SK-N-SH (cell line): ENCODE measurements around the gene KLF16. TPM values are rescaled to one million over a fixed set of nuclear protein-coding genes. Genes with fewer than 3 reads are reported as not detected.

Experiments
- CTCF ChIA-PET: fragments of 300-600, 350-600 bp; formaldehyde crosslinking; extraction: SDS; loops from one replicate; lab custom pipeline; 2021; lab: Yijun Ruan, JAX
- POLR2A ChIA-PET: fragments of 350-600 bp; sonication (Branson Sonifier 250); formaldehyde crosslinking; extraction: SDS; loops from one replicate; lab custom pipeline; 2020; ENCODE audit warnings: antibody characterized with exemption, inconsistent platforms; lab: Yijun Ruan, JAX
- DNase-seq: peaks from one replicate; pipeline ENCODE4 v3.0.0; 2012
- H2AFZ ChIP-seq: fragments of 200-600 bp; sonication (generic); 2 replicates; pipeline ENCODE4 v1.8.1; 2016; ENCODE audit warnings: antibody characterized with exemption, mild to moderate bottlenecking, low read depth
- H3F3A ChIP-seq: fragments of 200-600 bp; sonication (generic); replicated peaks from 2 replicates; pipeline ENCODE3; 2016; ENCODE audit warnings: antibody characterized with exemption, mild to moderate bottlenecking; ENCODE audit not compliant: insufficient read depth
- H3K27ac ChIP-seq, 2 experiments: fragments of 200-500 bp in 1 of 2; fragments of 200-600 bp in 1 of 2; sonication (Bioruptor generic) in 1 of 2; sonication (generic), shearing (Covaris generic) in 1 of 2; 2 replicates each; pipeline versions ENCODE4 v1.5.1 to v1.6.1; 2014 to 2016; ENCODE audit warnings: low read depth in 2 of 2, inconsistent platforms in 1 of 2, low read length in 1 of 2, mild to moderate bottlenecking in 1 of 2, mixed read lengths in 1 of 2
- H3K27me3 ChIP-seq: fragments of 200-600 bp; sonication (generic), shearing (Covaris generic); 2 replicates; pipeline ENCODE4 v1.6.1; 2016; ENCODE audit warnings: mixed run types; ENCODE audit not compliant: insufficient read depth
- H3K36me3 ChIP-seq, 2 experiments: fragments of 200-500 bp in 1 of 2; fragments of 200-600 bp in 1 of 2; sonication (Bioruptor generic) in 1 of 2; sonication (generic) in 1 of 2; replicated peaks in 1 of 2; 2 replicates each; pipeline versions ENCODE3 to v1.5.1; 2014 to 2016; ENCODE audit warnings: low read length in 1 of 2, mild to moderate bottlenecking in 1 of 2; ENCODE audit not compliant: insufficient read depth in 2 of 2, control insufficient read depth in 1 of 2
- H3K4me1 ChIP-seq, 2 experiments: fragments of 200-500 bp in 1 of 2; fragments of 200-600 bp in 1 of 2; sonication (Bioruptor generic) in 1 of 2; sonication (generic), shearing (Covaris generic) in 1 of 2; 2 replicates each; pipeline versions ENCODE4 v1.5.1 to v1.6.1; 2014 to 2016; ENCODE audit warnings: low read depth in 1 of 2, low read length in 1 of 2, mixed run types in 1 of 2; ENCODE audit not compliant: insufficient read depth in 2 of 2, control insufficient read depth in 1 of 2
- H3K4me2 ChIP-seq: fragments of 200-600 bp; sonication (generic), shearing (Covaris generic); 2 replicates; pipeline ENCODE4 v1.6.1; 2017; ENCODE audit warnings: mixed run types
- H3K4me3 ChIP-seq, 2 experiments: fragments of 200-500 bp in 1 of 2; fragments of 200-600 bp in 1 of 2; sonication (Bioruptor generic) in 1 of 2; sonication (generic), shearing (Covaris generic) in 1 of 2; 2 replicates each; pipeline versions ENCODE4 v1.5.1 to v1.8.1; 2014 to 2016; ENCODE audit warnings: low read depth in 2 of 2, inconsistent platforms in 1 of 2, low read length in 1 of 2, mild to moderate bottlenecking in 1 of 2, mixed read lengths in 1 of 2, moderate library complexity in 1 of 2
- H3K79me2 ChIP-seq: fragments of 200-600 bp; sonication (generic); 2 replicates; pipeline ENCODE4 v1.8.1; 2017; ENCODE audit warnings: mild to moderate bottlenecking; ENCODE audit not compliant: insufficient read depth
- H3K9ac ChIP-seq: fragments of 200-600 bp; sonication (generic); 2 replicates; pipeline ENCODE4 v1.6.1; 2017; ENCODE audit warnings: mixed run types
- H3K9me2 ChIP-seq: fragments of 200-600 bp; sonication (generic); 2 replicates; pipeline ENCODE4 v1.6.1; 2017; ENCODE audit warnings: mixed run types
- H3K9me3 ChIP-seq: fragments of 200-600 bp; sonication (generic); 2 replicates; pipeline ENCODE4 v1.6.1; 2017; ENCODE audit warnings: mixed run types, mild to moderate bottlenecking, moderate library complexity
- H4K20me1 ChIP-seq: fragments of 200-600 bp; sonication (generic); 2 replicates; pipeline ENCODE4 v1.6.1; 2017; ENCODE audit warnings: mild to moderate bottlenecking, mixed run types; ENCODE audit not compliant: insufficient read depth
- CHD2 ChIP-seq: fragments of 150-350 bp; IDR thresholded peaks from 2 replicates; pipeline ENCODE4 v1.6.1; 2018; ENCODE audit warnings: low read length; ENCODE audit not compliant: partially characterized antibody
- CTCF ChIP-seq: fragments of 200-600 bp; sonication (generic); IDR thresholded peaks from 2 replicates; pipeline ENCODE4 v1.6.1; 2017; ENCODE audit warnings: antibody characterized with exemption, mild to moderate bottlenecking, moderate library complexity
- EZH2phosphoT487 ChIP-seq: fragments of 200-600 bp; sonication (generic); IDR thresholded peaks from 2 replicates; pipeline ENCODE4 v1.6.1; 2017; ENCODE audit warnings: low read depth, mixed run types, mild to moderate bottlenecking, antibody characterized with exemption, moderate library complexity, borderline replicate concordance
- FOXM1 ChIP-seq: IDR thresholded peaks from 2 replicates; pipeline ENCODE4 v1.4.0; 2012; ENCODE audit warnings: low read depth, mild to moderate bottlenecking
- GATA2 ChIP-seq: sonication (generic); formaldehyde crosslinking; IDR thresholded peaks from 2 replicates; pipeline ENCODE4 v1.5.0; 2020; ENCODE audit warnings: mild to moderate bottlenecking, missing genetic modification reagents
- MEF2A ChIP-seq: IDR thresholded peaks from 2 replicates; pipeline ENCODE4 v1.4.0; 2012; ENCODE audit warnings: low read depth, borderline replicate concordance
- MXI1 ChIP-seq: IDR thresholded peaks from 2 replicates; pipeline ENCODE4 v1.6.1; 2012; ENCODE audit warnings: mild to moderate bottlenecking, low read depth, low read length, improper control_type of control experiment
- RAD21 ChIP-seq: IDR thresholded peaks from 2 replicates; pipeline ENCODE4 v1.6.1; 2012; ENCODE audit warnings: mild to moderate bottlenecking, low read length
- SIN3A ChIP-seq: IDR thresholded peaks from 2 replicates; pipeline ENCODE4 v1.6.1; 2012; ENCODE audit warnings: low read depth, mild to moderate bottlenecking, low read length, moderate library complexity, borderline replicate concordance
- TAF1 ChIP-seq: IDR thresholded peaks from 2 replicates; pipeline ENCODE4 v1.6.1; 2012; ENCODE audit warnings: low read depth, mild to moderate bottlenecking, low read length, moderate library complexity, borderline replicate concordance
- USF2 ChIP-seq: fragments of 150-350 bp; IDR thresholded peaks from 2 replicates; pipeline ENCODE4 v1.6.1; 2017; ENCODE audit warnings: antibody characterized with exemption, low read length, low read depth, borderline replicate concordance
- YY1 ChIP-seq: IDR thresholded peaks from 2 replicates; pipeline ENCODE4 v1.4.0; 2012; ENCODE audit warnings: low read depth, mild to moderate bottlenecking
- ZBTB33 ChIP-seq: IDR thresholded peaks from 2 replicates; pipeline ENCODE4 v1.4.0; 2012; ENCODE audit warnings: low read depth, borderline replicate concordance
- WGBS: methylation state at CpG from one replicate; pipeline ENCODE4 v1.1.6; 2017; ENCODE audit warnings: low lambda C conversion rate; 5-methylcytosine and 5-hydroxymethylcytosine counted together
- polyA plus RNA-seq, 3 experiments: library from polyadenylated mRNA; depleted of rRNA; stranded (reverse); fragments of >200 nt; gene quantifications; 2 replicates each; pipeline ENCODE4 v1.2.3, GENCODE V29; 2012
- TF ChIP-seq, protein P1 (sequence below): IDR thresholded peaks from 2 replicates; pipeline ENCODE4; 2012
- TF ChIP-seq, protein P2 (sequence below): IDR thresholded peaks from 2 replicates; pipeline ENCODE4 v1.6.1; 2012; ENCODE audit warnings: mild to moderate bottlenecking, low read depth, low read length, moderate library complexity
- TF ChIP-seq, protein P3 (sequence below): IDR thresholded peaks from 2 replicates; pipeline ENCODE4 v1.4.0; 2012; ENCODE audit warnings: low read depth, borderline replicate concordance

Gene KLF16
- polyA plus RNA-seq, 1 of the 3 experiments (the other 2 are of a cell fraction), result 16.1 TPM

GRCh38 chr19:1883784-1884183 lies 20.4 kb upstream of the KLF16 start:
- 73% methylated on average over 7 of the region's 8 CpGs for WGBS
- Histone ChIP-seq H3K4me2 (peak overlapping the region; percentile 100), H3K27ac (no peak overlapping the region; a peak in 1 of 4 replicates), H3F3A (no peaks in the 10 kb centered on the region), H3K36me3 (peaks cover 0 to 7% of the 10 kb centered on the region in 2 experiments), H3K9ac (peak overlapping the region; percentile 84; the same call in 1 of the 2 replicates), H4K20me1 (peaks cover 40% of the 10 kb centered on the region), H3K79me2 (peaks cover 46% of the 10 kb centered on the region), H3K4me3 (peak overlapping the region; percentile 86 to 93), H2AFZ (no peak overlapping the region), H3K9me3 (no peaks in the 10 kb centered on the region), H3K9me2 (no peaks in the 10 kb centered on the region), H3K27me3 (no peaks in the 10 kb centered on the region), H3K4me1 (peaks cover 6 to 23% of the 10 kb centered on the region in 2 experiments; a peak in 1 of 4 replicates)
- POLR2A ChIA-PET, result interaction anchor here (1.2 to 1.9 kb wide), 2 partner anchors 8 to 12 kb away, joined by 3 to 7 read pairs; no protein-coding TSS in a partner anchor
- TF ChIP-seq RAD21 (no peak), MXI1 (no peak), FOXM1 (no peak), MEF2A (no peak), ZBTB33 (no peak), CHD2 (no peak), YY1 (no peak), TAF1 (no peak), SIN3A (no peak), USF2 (no peak), CTCF (no peak), GATA2 (CRISPR knock-in tag) (no peak), EZH2phosphoT487 (no peak)
- TF ChIP-seq, protein P1, sequence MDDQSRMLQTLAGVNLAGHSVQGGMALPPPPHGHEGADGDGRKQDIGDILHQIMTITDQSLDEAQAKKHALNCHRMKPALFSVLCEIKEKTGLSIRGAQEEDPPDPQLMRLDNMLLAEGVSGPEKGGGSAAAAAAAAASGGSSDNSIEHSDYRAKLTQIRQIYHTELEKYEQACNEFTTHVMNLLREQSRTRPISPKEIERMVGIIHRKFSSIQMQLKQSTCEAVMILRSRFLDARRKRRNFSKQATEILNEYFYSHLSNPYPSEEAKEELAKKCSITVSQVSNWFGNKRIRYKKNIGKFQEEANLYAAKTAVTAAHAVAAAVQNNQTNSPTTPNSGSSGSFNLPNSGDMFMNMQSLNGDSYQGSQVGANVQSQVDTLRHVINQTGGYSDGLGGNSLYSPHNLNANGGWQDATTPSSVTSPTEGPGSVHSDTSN, result no peak
- TF ChIP-seq, protein P2, sequence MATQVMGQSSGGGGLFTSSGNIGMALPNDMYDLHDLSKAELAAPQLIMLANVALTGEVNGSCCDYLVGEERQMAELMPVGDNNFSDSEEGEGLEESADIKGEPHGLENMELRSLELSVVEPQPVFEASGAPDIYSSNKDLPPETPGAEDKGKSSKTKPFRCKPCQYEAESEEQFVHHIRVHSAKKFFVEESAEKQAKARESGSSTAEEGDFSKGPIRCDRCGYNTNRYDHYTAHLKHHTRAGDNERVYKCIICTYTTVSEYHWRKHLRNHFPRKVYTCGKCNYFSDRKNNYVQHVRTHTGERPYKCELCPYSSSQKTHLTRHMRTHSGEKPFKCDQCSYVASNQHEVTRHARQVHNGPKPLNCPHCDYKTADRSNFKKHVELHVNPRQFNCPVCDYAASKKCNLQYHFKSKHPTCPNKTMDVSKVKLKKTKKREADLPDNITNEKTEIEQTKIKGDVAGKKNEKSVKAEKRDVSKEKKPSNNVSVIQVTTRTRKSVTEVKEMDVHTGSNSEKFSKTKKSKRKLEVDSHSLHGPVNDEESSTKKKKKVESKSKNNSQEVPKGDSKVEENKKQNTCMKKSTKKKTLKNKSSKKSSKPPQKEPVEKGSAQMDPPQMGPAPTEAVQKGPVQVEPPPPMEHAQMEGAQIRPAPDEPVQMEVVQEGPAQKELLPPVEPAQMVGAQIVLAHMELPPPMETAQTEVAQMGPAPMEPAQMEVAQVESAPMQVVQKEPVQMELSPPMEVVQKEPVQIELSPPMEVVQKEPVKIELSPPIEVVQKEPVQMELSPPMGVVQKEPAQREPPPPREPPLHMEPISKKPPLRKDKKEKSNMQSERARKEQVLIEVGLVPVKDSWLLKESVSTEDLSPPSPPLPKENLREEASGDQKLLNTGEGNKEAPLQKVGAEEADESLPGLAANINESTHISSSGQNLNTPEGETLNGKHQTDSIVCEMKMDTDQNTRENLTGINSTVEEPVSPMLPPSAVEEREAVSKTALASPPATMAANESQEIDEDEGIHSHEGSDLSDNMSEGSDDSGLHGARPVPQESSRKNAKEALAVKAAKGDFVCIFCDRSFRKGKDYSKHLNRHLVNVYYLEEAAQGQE, result no peak
- TF ChIP-seq, protein P3, sequence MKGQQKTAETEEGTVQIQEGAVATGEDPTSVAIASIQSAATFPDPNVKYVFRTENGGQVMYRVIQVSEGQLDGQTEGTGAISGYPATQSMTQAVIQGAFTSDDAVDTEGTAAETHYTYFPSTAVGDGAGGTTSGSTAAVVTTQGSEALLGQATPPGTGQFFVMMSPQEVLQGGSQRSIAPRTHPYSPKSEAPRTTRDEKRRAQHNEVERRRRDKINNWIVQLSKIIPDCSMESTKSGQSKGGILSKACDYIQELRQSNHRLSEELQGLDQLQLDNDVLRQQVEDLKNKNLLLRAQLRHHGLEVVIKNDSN, result no peak
- CTCF ChIA-PET, result interaction anchor here (0.7 to 1.4 kb wide), 2 partner anchors 185 to 186 kb away, joined by 3 to 4 read pairs; no protein-coding TSS in a partner anchor
- no peak for DNase-seq
